ENCODE results near the gene FAF2. TPM values are rescaled to one million over a fixed set of nuclear protein-coding genes. Genes with fewer than 3 reads are reported as not detected.

Gene FAF2
- total and polyA plus RNA-seq, 10 of the 15 experiments (the other 5 are each of a cell fraction or from before 2014, with no cell fraction given), result 19.0 to 45.1 (median 35.6) TPM

- TF ChIP-seq E2F8 (IDR thresholded peaks at IDR 0.05; ENCODE audit: low read depth, partially characterized antibody) (no peak), IKZF1 (conservative IDR thresholded peaks at IDR 0.05) (no peak)
These were observed 97.2 kb downstream of the FAF2 start (continued) for GRCh38 chr5:176545388-176545736.

GRCh38 chr5:176545737-176546509 is 97.7 kb downstream of the FAF2 start:
- ATAC-seq (no peak), FAIRE-seq (no peak), DNase-seq (ENCODE audit: low read depth, low spot score) (no peak)
- intact Hi-C loops (cut with micrococcal nuclease; ENCODE audit: unreplicated experiment) (no loop called here), in situ Hi-C loops (cut with MboI) (no loop called here)
- no peaks in the 10 kb centered on the region for H3K36me3 ChIP-seq (ENCODE audit: control insufficient read depth in 2 of 2, insufficient read depth in 2 of 2, low read length in 1 of 2)
- H4K20me1 ChIP-seq (ENCODE audit: control insufficient read depth, insufficient read depth), result no peaks in the 10 kb centered on the region
- H3K9me3 ChIP-seq (replicated peaks; ENCODE audit: control insufficient read depth, insufficient read depth, low read length), result no peaks in the 10 kb centered on the region
- H3K4me3 ChIP-seq, result no peak overlapping the region
- ChIA-PET RAD21 (ENCODE audit: unreplicated experiment) (no interaction called here), SMC1A (ENCODE audit: uncharacterized antibody, unreplicated experiment) (no interaction called here), CTCF (no interaction called here), POLR2A (no interaction called here)
- BruUV-seq (replicated peaks), result no TSS peak
- H3K9ac ChIP-seq (ENCODE audit: control insufficient read depth, insufficient read depth, low read length), result no peak overlapping the region
- 0 out of 2 replicates have a peak, but pooled peaks cover 1% of the 10 kb centered on the region for H3K79me2 ChIP-seq (ENCODE audit: control insufficient read depth, insufficient read depth, low read length)
- no peak overlapping the region for H3K4me2 ChIP-seq (ENCODE audit: control insufficient read depth, insufficient read depth)
- no peak overlapping the region for H3K27ac ChIP-seq (ENCODE audit: control insufficient read depth, insufficient read depth)
- 76% methylated on average over 13 of the region's 13 CpGs for WGBS (ENCODE audit: insufficient coverage, insufficient replicate concordance, low lambda C conversion rate, missing lambda C conversion rate)
- H3K4me1 ChIP-seq (ENCODE audit: control insufficient read depth, insufficient read depth, low read length), result peaks cover 20% of the 10 kb centered on the region
- H2AFZ ChIP-seq (ENCODE audit: control insufficient read depth, low read depth, low read length), result no peak overlapping the region
- H3K27me3 ChIP-seq (replicated peaks in 1 of 2; ENCODE audit: control insufficient read depth in 2 of 2, insufficient read depth in 2 of 2, low read length in 1 of 2), result no peaks in the 10 kb centered on the region
- TF ChIP-seq TCF7 (IDR thresholded peaks at IDR 0.05; ENCODE audit: borderline replicate concordance) (no peak), MXI1 (IDR thresholded peaks at IDR 0.05; ENCODE audit: low read depth, low read length) (no peak), ATF2 (IDR thresholded peaks at IDR 0.05; ENCODE audit: low read length) (no peak), USF2 (IDR thresholded peaks at IDR 0.05; ENCODE audit: borderline replicate concordance, low read depth, low read length) (no peak), YBX1 (IDR thresholded peaks at IDR 0.05) (no peak), SUZ12 (IDR thresholded peaks at IDR 0.05; ENCODE audit: unreplicated experiment) (no peak), SREBF2 (IDR thresholded peaks at IDR 0.05; ENCODE audit: low read length) (no peak), IKZF2 (IDR thresholded peaks at IDR 0.05) (no peak), EP300 (IDR thresholded peaks at IDR 0.05; ENCODE audit: borderline replicate concordance in 1 of 2, control insufficient read depth in 1 of 2, low read depth in 2 of 2, low read length in 2 of 2) (no peak), CBX5 (IDR thresholded peaks at IDR 0.05; ENCODE audit: low read depth) (no peak), SPI1 (IDR thresholded peaks at IDR 0.05; ENCODE audit: borderline replicate concordance, insufficient read depth, low read depth, low read length) (no peak), SMC3 (IDR thresholded peaks at IDR 0.05; ENCODE audit: borderline replicate concordance, low read length) (no peak), EZH2 (IDR thresholded peaks at IDR 0.05; ENCODE audit: borderline replicate concordance, control insufficient read depth, low read depth, low read length) (no peak), RCOR1 (conservative IDR thresholded peaks at IDR 0.05; ENCODE audit: low read depth, low read length) (no peak), MYB (IDR thresholded peaks at IDR 0.05; ENCODE audit: borderline replicate concordance, low read depth, low read length) (no peak), PAX8 (IDR thresholded peaks at IDR 0.05) (no peak)

Measured in GM12878 (cell line).